Smooth muscle cell (in vitro differentiated cells): ENCODE data around the gene ADM5. TPM values are rescaled to one million over a fixed set of nuclear protein-coding genes. Genes with fewer than 3 reads are reported as not detected.

Source experiments
- DNase-seq: peaks from one replicate; lab custom pipeline; 2025; ENCODE audit not compliant: unreplicated experiment; lab: John Stamatoyannopoulos, UW
- H2AFZ ChIP-seq: fragments of 200-600 bp; sonication (generic); 2 replicates; pipeline ENCODE4 v1.6.0; 2016; ENCODE audit warnings: antibody characterized with exemption, low read depth, mild to moderate bottlenecking
- H3F3A ChIP-seq: fragments of 200-600 bp; sonication (generic); 2 replicates; pipeline ENCODE4 v1.6.0; 2017; ENCODE audit warnings: antibody characterized with exemption, low read depth
- H3K27ac ChIP-seq: fragments of 200-600 bp; sonication (generic); 2 replicates; pipeline ENCODE4 v1.5.1; 2016; ENCODE audit warnings: low read depth, mild to moderate bottlenecking
- H3K27me3 ChIP-seq: fragments of 200-600 bp; sonication (generic); 2 replicates; pipeline ENCODE4 v1.6.1; 2016; ENCODE audit warnings: low read depth, mild to moderate bottlenecking
- H3K36me3 ChIP-seq: fragments of 200-600 bp; sonication (generic); 2 replicates; pipeline ENCODE4 v1.5.1; 2016; ENCODE audit warnings: low read depth
- H3K4me1 ChIP-seq: fragments of 200-600 bp; sonication (generic); 2 replicates; pipeline ENCODE4 v1.5.1; 2016; ENCODE audit warnings: low read depth
- H3K4me2 ChIP-seq: fragments of 200-600 bp; sonication (generic); 2 replicates; pipeline ENCODE4 v1.6.0; 2016; ENCODE audit warnings: mild to moderate bottlenecking
- H3K4me3 ChIP-seq: fragments of 200-600 bp; sonication (generic); 2 replicates; pipeline ENCODE4 v1.5.1; 2016; ENCODE audit warnings: mild to moderate bottlenecking
- H3K79me2 ChIP-seq: fragments of 200-600 bp; sonication (generic); 2 replicates; pipeline ENCODE4 v1.6.0; 2016; ENCODE audit warnings: low read depth, mild to moderate bottlenecking
- H3K9ac ChIP-seq: fragments of 200-600 bp; sonication (generic); 2 replicates; pipeline ENCODE4 v1.6.0; 2016; ENCODE audit warnings: low read depth
- H3K9me3 ChIP-seq: fragments of 200-600 bp; sonication (generic); replicated peaks from 2 replicates; pipeline ENCODE4 v1.5.1; 2016; ENCODE audit warnings: low read depth
- H4K20me1 ChIP-seq: fragments of 200-600 bp; sonication (generic); 2 replicates; pipeline ENCODE4 v1.6.0; 2016; ENCODE audit warnings: low read depth
- CTCF ChIP-seq: fragments of 200-600 bp; sonication (generic); IDR thresholded peaks from 2 replicates; pipeline ENCODE4 v1.5.1; 2017; ENCODE audit warnings: borderline replicate concordance, mild to moderate bottlenecking, antibody characterized with exemption; ENCODE audit not compliant: insufficient read depth, poor library complexity, severe bottlenecking
- WGBS: methylation state at CpG from one replicate; pipeline ENCODE4 v1.1.7; 2016; ENCODE audit warnings: low lambda C conversion rate; 5-methylcytosine and 5-hydroxymethylcytosine counted together
- polyA plus RNA-seq: library from polyadenylated mRNA; unstranded; fragments of >200 nt; fragmentation: Nextera tagmentation; extraction: Ambion mirVana; gene quantifications from 2 replicates; pipeline ENCODE4 v1.2.1, GENCODE V29; 2016
- total RNA-seq: library from RNA; depleted of rRNA; stranded (reverse); fragments of >200 nt; gene quantifications from 2 replicates; pipeline ENCODE4 v1.2.3, GENCODE V29; 2014

The ADM5 gene
- total and polyA plus RNA-seq, 2 experiments from 2014 or later = 1.7 to 3.6 TPM

DNA sequence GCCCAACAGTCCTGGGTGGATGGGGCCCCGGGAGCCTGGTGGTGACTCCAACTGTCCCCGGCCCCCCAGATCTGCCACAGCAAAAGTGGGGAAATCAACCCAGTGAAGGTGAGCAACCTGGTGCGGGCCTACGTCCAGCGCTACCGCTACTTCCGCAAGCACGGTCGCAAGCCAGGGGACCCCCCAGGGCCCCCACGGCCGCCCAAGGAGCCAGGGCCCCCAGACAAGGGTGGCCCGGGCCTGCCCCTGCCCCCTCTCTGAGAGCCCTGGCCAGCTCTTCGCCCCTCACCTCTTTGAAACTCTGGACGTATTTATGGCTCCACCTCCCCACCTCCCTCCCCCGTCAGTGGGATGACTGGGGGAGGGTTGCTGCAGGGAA lies 31.3 kb upstream of the ADM5 start:
- no peak for TF ChIP-seq CTCF
- H3K27me3 ChIP-seq = no peaks in the 10 kb centered on the region
- no peaks in the 10 kb centered on the region for H3F3A ChIP-seq
- no peak overlapping the region for H3K4me3 ChIP-seq
- H4K20me1 ChIP-seq = peaks cover 27% of the 10 kb centered on the region
- H3K27ac ChIP-seq = no peak overlapping the region
- no peaks in the 10 kb centered on the region for H3K79me2 ChIP-seq
- no peak for DNase-seq
- no peaks in the 10 kb centered on the region for H3K4me1 ChIP-seq
- no peak overlapping the region for H3K4me2 ChIP-seq
- no peaks in the 10 kb centered on the region for H3K36me3 ChIP-seq
- 95% methylated on average over 13 of the region's 15 CpGs for WGBS
- H2AFZ ChIP-seq = no peak overlapping the region
- H3K9ac ChIP-seq = no peak overlapping the region
- H3K9me3 ChIP-seq = no peaks in the 10 kb centered on the region

- 97% methylated on average over 12 of the region's 12 CpGs for WGBS
- TF ChIP-seq CTCF = no peak
- peaks cover 29% of the 10 kb centered on the region for H4K20me1 ChIP-seq
Observed at GRCh38 chr19:49658566-49659442, 30.6 kb upstream of the ADM5 start.

GRCh38 chr19:49660338-49660961 lies 28.9 kb upstream of the ADM5 start:
- Histone ChIP-seq H3K36me3 (no peaks in the 10 kb centered on the region), H2AFZ (no peak overlapping the region), H3K4me1 (peaks cover 6% of the 10 kb centered on the region), H3K4me2 (no peak overlapping the region), H3K9me3 (no peaks in the 10 kb centered on the region), H3K9ac (no peak overlapping the region), H3K27ac (no peak overlapping the region), H3F3A (no peaks in the 10 kb centered on the region), H3K27me3 (no peaks in the 10 kb centered on the region), H4K20me1 (peaks cover 25% of the 10 kb centered on the region), H3K79me2 (peaks cover 7% of the 10 kb centered on the region), H3K4me3 (no peak overlapping the region)
- no peak for DNase-seq
- no peak for TF ChIP-seq CTCF
- 93% methylated on average over 15 of the region's 15 CpGs for WGBS

More at GRCh38 chr19:49658566-49659442, 30.6 kb upstream of the ADM5 start:
- Histone ChIP-seq H3K36me3 (no peaks in the 10 kb centered on the region), H3K27me3 (no peaks in the 10 kb centered on the region), H3F3A (no peaks in the 10 kb centered on the region), H3K4me3 (no peak overlapping the region), H3K4me1 (peaks cover 3% of the 10 kb centered on the region), H3K27ac (no peak overlapping the region), H2AFZ (no peak overlapping the region), H3K9me3 (no peaks in the 10 kb centered on the region), H3K9ac (no peak overlapping the region), H3K4me2 (no peak overlapping the region), H3K79me2 (peaks cover 4% of the 10 kb centered on the region)
- DNase-seq = no peak

DNA sequence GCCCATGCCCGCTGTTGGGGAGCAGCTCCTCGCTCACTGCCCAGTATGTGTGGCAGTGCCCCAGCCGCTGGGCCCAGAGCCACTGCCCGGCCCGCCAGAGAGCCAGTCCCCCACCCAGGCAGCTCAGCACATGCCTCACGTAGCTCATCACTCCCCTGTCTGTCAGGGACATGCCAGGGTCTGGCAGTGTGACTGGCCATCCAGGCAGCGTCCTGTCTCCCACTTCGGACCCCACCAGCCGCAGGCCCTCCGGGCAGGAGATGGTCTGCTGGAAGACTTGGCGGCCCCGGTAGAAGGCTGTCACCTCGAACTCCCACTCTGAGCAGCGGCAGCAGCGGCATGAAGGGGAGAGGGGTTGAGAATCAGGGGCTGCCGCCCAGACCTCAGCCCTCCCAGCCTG lies 27.4 kb upstream of the ADM5 start:
- Histone ChIP-seq H3K4me2 (no peak overlapping the region), H3K79me2 (peaks cover 14% of the 10 kb centered on the region), H3K27me3 (no peaks in the 10 kb centered on the region), H3K27ac (no peak overlapping the region), H2AFZ (no peak overlapping the region), H3F3A (no peaks in the 10 kb centered on the region), H3K9ac (no peak overlapping the region), H3K4me3 (no peak overlapping the region), H4K20me1 (peaks cover 25% of the 10 kb centered on the region), H3K4me1 (peaks cover 6% of the 10 kb centered on the region), H3K9me3 (no peaks in the 10 kb centered on the region), H3K36me3 (no peaks in the 10 kb centered on the region)
- 97% methylated on average over 16 of the region's 16 CpGs for WGBS
- no peak for DNase-seq
- TF ChIP-seq CTCF = no peak
